Uterus (tissue), 4 donors: Measurements from ENCODE around the gene CLMN. TPM values are rescaled to one million over a fixed set of nuclear protein-coding genes. Genes with fewer than 3 reads are reported as not detected.
A peak's percentile ranks its signal among the peaks of the same experiment; 100 is the strongest.
"Not testable (repeated sequence)": the region's sequence is repeated elsewhere in the genome, so short reads cannot be mapped to it uniquely, and the experiment has no call there.

ENCODE experiments used
- DNase-seq, 2 donors: peaks; one replicate each; pipeline ENCODE4 v3.0.0-alpha.2; 2019 to 2020
- H3K27ac ChIP-seq, 2 donors: fragments of 200-600 bp; sonication (generic); 1 replicate in 1 of 2; 2 replicates in 1 of 2; pipeline ENCODE4 v1.5.1; 2016 to 2018
- H3K27me3 ChIP-seq, 2 donors: fragments of 200-600 bp; sonication (generic); one replicate each; pipeline ENCODE4 v1.5.1; 2018 to 2019; ENCODE audit warnings: control low read depth in 1 of 2
- H3K36me3 ChIP-seq, 2 donors: fragments of 200-600 bp; sonication (generic); one replicate each; pipeline ENCODE4 v1.5.1; 2019; ENCODE audit warnings: control low read depth in 1 of 2
- H3K4me1 ChIP-seq, 2 donors: fragments of 200-600 bp; sonication (generic); one replicate each; pipeline ENCODE4 v1.5.1; 2018 to 2019; ENCODE audit warnings: control low read depth in 1 of 2
- H3K4me3 ChIP-seq, 2 donors: fragments of 200-600 bp; sonication (generic); 1 replicate in 1 of 2; 2 replicates in 1 of 2; pipeline ENCODE4 v1.5.1; 2018 to 2019; ENCODE audit warnings: mild to moderate bottlenecking in 1 of 2
- H3K9me3 ChIP-seq, 2 donors: fragments of 200-600 bp; sonication (generic); one replicate each; pipeline ENCODE4 v1.5.1; 2019; ENCODE audit warnings: control low read depth in 1 of 2
- POLR2A ChIP-seq, 2 donors: fragments of 450-650 bp; IDR thresholded peaks; one replicate each; pipeline ENCODE4 v1.6.1; 2016; ENCODE audit warnings: antibody characterized with exemption in 2 of 2, mild to moderate bottlenecking in 1 of 2, moderate library complexity in 1 of 2
- intact Hi-C: fragments of 100-400 bp; cut with DNase I; formaldehyde crosslinking; loops from one replicate; pipeline ENCODE4 v1.15.1; 2023; ENCODE audit warnings: low total_unique reads
- total RNA-seq, 4 donors: library from RNA; depleted of rRNA in 3 of 4; stranded (reverse); fragments of >200 nt in 3 of 4; gene quantifications; one replicate each; pipeline versions ENCODE4 v1.1.0 to v1.2.4, GENCODE V29; 2014 to 2023
- TF ChIP-seq, protein P1 (sequence below), 4 experiments: fragments of 200-600 bp in 2 of 4; fragments of 450-650 bp in 2 of 4; sonication (generic) in 2 of 4; IDR thresholded peaks; one replicate each; pipeline ENCODE4 v1.5.1; 2016 to 2019; ENCODE audit warnings: antibody characterized with exemption in 4 of 4, mild to moderate bottlenecking in 2 of 4, moderate library complexity in 1 of 4
- donor health status: DM: yes; HTN: yes; CAD: no.

The CLMN gene
- total RNA-seq, 4 donors from 2014 or later: 5.0 to 55.0 (median 12.4) TPM

DNA sequence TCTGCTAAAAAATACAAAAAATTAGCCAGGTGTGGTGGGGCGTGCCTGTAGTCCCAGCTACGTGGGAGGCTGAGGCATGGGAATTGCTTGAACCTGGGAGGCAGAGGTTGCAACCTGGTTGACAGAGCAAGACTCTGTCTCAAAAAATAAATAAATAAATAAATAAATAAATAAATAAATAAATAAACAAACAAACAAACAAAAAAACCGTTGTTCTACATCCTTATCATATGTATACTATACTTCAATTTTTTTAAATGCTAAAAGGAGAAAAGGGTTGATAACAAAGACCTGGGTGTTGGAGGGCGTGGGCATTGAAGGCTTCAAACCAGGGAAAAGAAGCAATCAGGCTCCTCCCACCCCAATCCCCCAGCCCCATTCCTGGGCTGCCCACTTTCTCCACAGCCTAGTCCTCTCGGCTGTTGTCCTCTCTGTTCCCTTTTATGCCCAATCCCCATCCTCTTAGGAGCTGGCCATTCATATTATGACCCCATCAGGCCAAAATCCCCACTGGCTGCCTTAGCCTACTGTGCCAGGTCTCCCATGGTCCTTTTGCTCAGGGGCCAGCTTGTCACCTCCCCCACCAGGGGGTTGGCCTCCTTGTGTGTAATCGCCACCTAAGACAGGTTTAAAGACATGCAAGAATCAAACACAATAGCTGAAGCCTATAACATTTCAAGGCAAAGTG, 30.2 kb downstream of the CLMN start:
- peak overlapping the region in 1 of 2 donors; percentile 49 for H3K27ac ChIP-seq
- intact Hi-C loops: no loop called here

DNA sequence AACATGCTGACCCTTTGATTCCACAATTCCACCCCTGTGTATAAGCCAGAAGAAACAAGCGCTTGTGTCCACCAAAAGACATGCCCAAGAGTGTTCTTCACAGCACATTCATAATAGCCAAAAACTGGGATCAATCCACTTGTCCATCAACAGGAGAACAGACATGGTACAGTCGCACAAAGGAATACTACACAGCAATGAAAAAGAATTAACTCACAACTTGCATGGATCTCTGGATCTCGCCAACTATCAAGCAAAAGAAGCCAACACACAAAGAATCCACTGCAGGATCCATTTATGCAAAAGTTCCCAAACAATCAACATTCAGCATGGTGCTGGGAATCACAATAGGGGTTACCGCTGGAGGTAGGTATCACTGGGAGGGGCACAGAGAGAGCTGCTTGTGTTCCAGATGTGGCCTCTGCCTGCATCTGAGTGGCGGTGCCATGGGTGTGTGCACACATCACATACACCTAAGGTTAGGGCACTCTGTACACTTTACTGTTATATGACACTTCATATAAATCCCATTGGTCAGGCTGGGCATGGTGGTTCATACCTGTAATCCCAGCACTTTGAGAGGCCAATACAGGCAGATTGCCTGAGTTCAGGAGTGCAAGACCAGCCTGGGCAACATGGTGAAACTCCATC, 30.9 kb downstream of the CLMN start:
- Histone ChIP-seq H3K4me1 (no peaks in the 10 kb centered on the region), H3K36me3 (no peaks in the 10 kb centered on the region), H3K9me3 (no peaks in the 10 kb centered on the region), H3K27ac (no peak overlapping the region), H3K4me3 (no peak overlapping the region), H3K27me3 (no peaks in the 10 kb centered on the region)
- peak in 1 of 2 donors; percentile 0 for DNase-seq
- no peak for TF ChIP-seq POLR2A (IDR thresholded peaks at IDR 0.05)
- TF ChIP-seq, protein P1, sequence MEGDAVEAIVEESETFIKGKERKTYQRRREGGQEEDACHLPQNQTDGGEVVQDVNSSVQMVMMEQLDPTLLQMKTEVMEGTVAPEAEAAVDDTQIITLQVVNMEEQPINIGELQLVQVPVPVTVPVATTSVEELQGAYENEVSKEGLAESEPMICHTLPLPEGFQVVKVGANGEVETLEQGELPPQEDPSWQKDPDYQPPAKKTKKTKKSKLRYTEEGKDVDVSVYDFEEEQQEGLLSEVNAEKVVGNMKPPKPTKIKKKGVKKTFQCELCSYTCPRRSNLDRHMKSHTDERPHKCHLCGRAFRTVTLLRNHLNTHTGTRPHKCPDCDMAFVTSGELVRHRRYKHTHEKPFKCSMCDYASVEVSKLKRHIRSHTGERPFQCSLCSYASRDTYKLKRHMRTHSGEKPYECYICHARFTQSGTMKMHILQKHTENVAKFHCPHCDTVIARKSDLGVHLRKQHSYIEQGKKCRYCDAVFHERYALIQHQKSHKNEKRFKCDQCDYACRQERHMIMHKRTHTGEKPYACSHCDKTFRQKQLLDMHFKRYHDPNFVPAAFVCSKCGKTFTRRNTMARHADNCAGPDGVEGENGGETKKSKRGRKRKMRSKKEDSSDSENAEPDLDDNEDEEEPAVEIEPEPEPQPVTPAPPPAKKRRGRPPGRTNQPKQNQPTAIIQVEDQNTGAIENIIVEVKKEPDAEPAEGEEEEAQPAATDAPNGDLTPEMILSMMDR (IDR thresholded peaks at IDR 0.05): no peak
- intact Hi-C loops: no loop called here

More for the DNA sequence above, 30.2 kb downstream of the CLMN start:
- no peak for TF ChIP-seq POLR2A (IDR thresholded peaks at IDR 0.05)
- TF ChIP-seq, protein P1 (IDR thresholded peaks at IDR 0.05): no peak
- no peak overlapping the region for H3K4me3 ChIP-seq
- DNase-seq: peak in 1 of 2 donors; percentile 1
- H3K36me3 ChIP-seq: no peaks in the 10 kb centered on the region
- no peaks in the 10 kb centered on the region for H3K4me1 ChIP-seq
- no peaks in the 10 kb centered on the region for H3K27me3 ChIP-seq
- no peaks in the 10 kb centered on the region for H3K9me3 ChIP-seq

DNA sequence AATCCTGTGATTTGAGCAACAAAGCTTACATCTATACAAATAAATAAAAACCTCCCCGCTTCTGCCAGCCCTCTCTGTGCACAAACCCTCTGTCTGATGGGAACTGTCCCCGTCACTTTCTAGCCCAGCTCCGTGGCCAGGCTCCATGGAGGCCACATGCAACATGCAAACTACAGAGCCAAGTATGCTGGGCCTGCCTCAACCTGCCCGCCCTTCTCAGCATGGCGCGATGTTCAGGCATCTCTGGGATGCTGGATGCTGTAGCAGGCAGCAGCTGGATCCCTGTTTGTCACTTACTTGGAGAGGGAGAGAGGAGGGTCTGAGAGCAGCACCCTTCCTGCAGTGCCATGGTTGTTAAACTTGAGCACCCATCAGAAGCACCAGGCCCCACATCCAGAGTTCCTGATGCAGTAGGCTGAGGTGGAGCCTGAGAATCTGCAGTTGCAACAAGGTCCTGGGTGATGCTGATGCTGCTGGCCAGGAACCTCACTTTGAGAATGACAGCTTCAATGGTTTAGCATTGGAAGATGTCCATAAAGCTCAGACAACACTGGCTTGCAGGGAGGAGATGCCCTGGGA, 32.4 kb downstream of the CLMN start:
- intact Hi-C loops: no loop called here
- TF ChIP-seq, protein P1 (IDR thresholded peaks at IDR 0.05): no peak
- no peak for TF ChIP-seq POLR2A (IDR thresholded peaks at IDR 0.05)
- Histone ChIP-seq H3K36me3 (no peaks in the 10 kb centered on the region), H3K4me3 (no peak overlapping the region), H3K9me3 (no peaks in the 10 kb centered on the region), H3K27me3 (no peaks in the 10 kb centered on the region), H3K4me1 (no peaks in the 10 kb centered on the region), H3K27ac (no peak overlapping the region)
- peak in 1 of 2 donors; percentile 3 for DNase-seq

DNA sequence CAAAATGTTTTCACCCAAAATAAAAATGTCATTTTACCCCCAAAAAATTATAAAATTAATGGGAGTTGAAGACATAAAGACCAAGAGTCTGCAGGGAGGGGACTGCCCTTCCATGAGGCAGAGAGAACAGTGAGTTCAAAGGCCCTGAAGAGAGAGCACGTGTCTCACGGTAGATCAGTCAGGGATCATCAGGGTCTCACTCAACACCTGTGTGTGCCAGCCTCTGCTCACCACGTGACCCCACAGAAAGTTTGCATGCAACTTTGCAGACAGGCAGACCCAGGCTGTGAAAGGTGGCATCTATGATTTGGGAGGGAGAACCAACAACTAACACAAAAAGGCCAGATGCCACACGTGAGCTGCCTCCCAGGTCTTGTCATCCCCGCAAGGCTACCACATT, 33.1 kb downstream of the CLMN start:
- Histone ChIP-seq H3K27me3 (no peaks in the 10 kb centered on the region), H3K4me3 (no peak overlapping the region), H3K9me3 (no peaks in the 10 kb centered on the region), H3K36me3 (no peaks in the 10 kb centered on the region), H3K27ac (no peak overlapping the region), H3K4me1 (no peaks in the 10 kb centered on the region)
- intact Hi-C loops: no loop called here
- no peak for TF ChIP-seq POLR2A (IDR thresholded peaks at IDR 0.05)
- TF ChIP-seq, protein P1 (IDR thresholded peaks at IDR 0.05): no peak
- no peak for DNase-seq

DNA sequence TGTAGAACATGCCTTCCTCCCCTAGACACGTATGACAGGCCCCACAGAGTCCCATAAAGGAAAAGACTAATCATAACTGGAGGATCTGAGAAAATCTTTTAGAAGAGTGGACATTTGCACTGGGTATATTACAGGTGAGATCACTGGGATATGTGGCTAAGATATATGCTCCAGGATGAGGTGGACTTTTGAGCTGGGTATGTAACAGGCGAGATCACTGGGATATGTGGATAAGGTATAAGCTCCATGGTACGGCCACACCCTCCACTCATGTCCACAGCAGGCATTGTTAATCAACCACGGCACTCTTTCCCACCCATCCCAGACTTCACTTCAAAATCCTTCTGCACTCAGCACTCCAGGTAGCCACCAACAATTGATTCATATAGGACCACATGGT, 34.1 kb downstream of the CLMN start:
- Histone ChIP-seq H3K9me3 (no peaks in the 10 kb centered on the region), H3K4me1 (no peaks in the 10 kb centered on the region), H3K27ac (no peak overlapping the region), H3K27me3 (no peaks in the 10 kb centered on the region), H3K36me3 (no peaks in the 10 kb centered on the region), H3K4me3 (no peak overlapping the region)
- DNase-seq: no peak
- intact Hi-C loops: no loop called here
- TF ChIP-seq, protein P1 (IDR thresholded peaks at IDR 0.05): no peak
- no peak for TF ChIP-seq POLR2A (IDR thresholded peaks at IDR 0.05)

DNA sequence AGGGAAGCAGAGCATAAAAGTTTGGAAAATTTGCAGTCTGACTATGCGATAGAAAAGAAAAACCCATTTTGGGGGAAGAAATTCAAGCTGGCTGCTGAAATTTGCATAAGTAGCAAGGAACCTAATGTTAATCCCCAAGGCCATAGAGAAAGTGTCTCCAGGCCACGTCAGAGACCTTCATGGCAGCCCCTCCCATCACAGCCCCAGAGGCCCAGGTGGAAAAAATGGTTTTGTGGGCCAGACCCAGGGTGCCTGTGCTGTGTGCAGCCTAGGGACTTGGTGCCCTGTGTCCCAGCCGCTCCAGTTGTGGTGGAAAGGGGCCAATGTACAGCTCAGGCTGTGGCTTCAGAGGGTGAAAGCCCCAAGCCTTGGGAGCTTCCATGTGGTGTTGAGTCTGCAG, 35.9 kb downstream of the CLMN start:
- intact Hi-C loops, H3K27me3 ChIP-seq, H3K4me1 ChIP-seq, DNase-seq, H3K9me3 ChIP-seq, H3K27ac ChIP-seq, H3K36me3 ChIP-seq, H3K4me3 ChIP-seq: not testable (repeated sequence)

DNA sequence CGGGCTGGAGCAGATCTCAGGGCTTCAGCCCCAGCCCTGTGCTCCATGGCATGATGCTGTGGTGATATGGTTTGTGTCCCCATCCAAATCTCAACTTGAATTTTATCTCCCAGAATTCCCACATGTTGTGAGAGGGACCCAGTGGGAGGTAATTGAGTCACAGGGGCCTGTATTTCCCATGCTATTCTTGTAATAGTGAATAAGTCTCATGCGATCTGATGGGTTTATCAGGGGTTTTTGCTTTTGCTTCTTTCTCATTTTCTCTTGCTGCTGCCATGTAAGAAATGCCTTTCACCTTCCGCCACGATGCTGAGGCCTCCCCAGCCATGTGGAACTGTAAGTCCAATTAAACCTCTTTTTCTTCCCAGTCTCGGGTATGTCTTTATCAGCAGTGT, 36.7 kb downstream of the CLMN start:
- H3K9me3 ChIP-seq, H3K27ac ChIP-seq, H3K36me3 ChIP-seq, H3K4me3 ChIP-seq, H3K4me1 ChIP-seq, H3K27me3 ChIP-seq, intact Hi-C loops, DNase-seq: not testable (repeated sequence)
